Activated CD4-positive, alpha-beta T cell treated with anti-CD3 and anti-CD28 coated beads, Interleukin-2, amount 10 ng/mL, durations not matched to agents 7 days and 5 days (primary cell): ENCODE measurements around the gene GPR137B. TPM values are rescaled to one million over a fixed set of nuclear protein-coding genes. Genes with fewer than 3 reads are reported as not detected.

Experiments
- CTCF ChIA-PET: fragments of 350-600 bp; sonication (Branson Sonifier 250); formaldehyde crosslinking; loops from one replicate; lab custom pipeline; 2021; ENCODE audit warnings: antibody characterized with exemption; lab: Charles Lee
- POLR2A ChIA-PET: fragments of 350-600 bp; sonication (Branson Sonifier 250); formaldehyde crosslinking; loops from one replicate; lab custom pipeline; 2021; ENCODE audit warnings: antibody characterized with exemption; lab: Charles Lee
- DNase-seq: peaks from one replicate; pipeline ENCODE4 v3.0.0-alpha.2; 2020
- H3K27ac Mint-ChIP-seq: one replicate; pipeline ENCODE4 v1.8.0; 2021; ENCODE audit warnings: mild to moderate bottlenecking, moderate library complexity, mixed read lengths
- H3K27me3 Mint-ChIP-seq: one replicate; pipeline ENCODE4 v1.8.0; 2021; ENCODE audit warnings: mixed read lengths
- H3K36me3 Mint-ChIP-seq: one replicate; pipeline ENCODE4 v1.8.0; 2021; ENCODE audit warnings: low read depth, mixed read lengths
- H3K4me1 Mint-ChIP-seq: one replicate; pipeline ENCODE4 v1.8.0; 2021; ENCODE audit warnings: mixed read lengths
- H3K4me3 Mint-ChIP-seq: one replicate; pipeline ENCODE4 v1.8.0; 2021; ENCODE audit warnings: mild to moderate bottlenecking, moderate library complexity, mixed read lengths
- H3K9me3 Mint-ChIP-seq: one replicate; pipeline ENCODE4 v1.8.0; 2021; ENCODE audit warnings: mixed read lengths
- total RNA-seq, 2 experiments: library from RNA; stranded (reverse); gene quantifications; one replicate each; pipeline ENCODE4 v1.2.3, GENCODE V29; 2021

The GPR137B gene
- total RNA-seq, 2 experiments from 2014 or later = 5.0 to 5.8 TPM

- peaks cover 8% of the 10 kb centered on the region for H3K4me1 Mint-ChIP-seq
- CTCF ChIA-PET = interaction anchor here (0.7 to 0.9 kb wide), 3 partner anchors 14 to 533 kb away, joined by 3 to 4 read pairs (median 4); no protein-coding TSS in a partner anchor
- peaks cover 2% of the 10 kb centered on the region for H3K27me3 Mint-ChIP-seq
- no peaks in the 10 kb centered on the region for H3K36me3 Mint-ChIP-seq
- no peak overlapping the region for H3K27ac Mint-ChIP-seq
- POLR2A ChIA-PET = no interaction called here
- DNase-seq = no peak
- H3K9me3 Mint-ChIP-seq = no peaks in the 10 kb centered on the region
- no peak overlapping the region for H3K4me3 Mint-ChIP-seq
These were observed 35.0 kb upstream of the GPR137B start for GRCh38 chr1:236107121-236107907.

DNA sequence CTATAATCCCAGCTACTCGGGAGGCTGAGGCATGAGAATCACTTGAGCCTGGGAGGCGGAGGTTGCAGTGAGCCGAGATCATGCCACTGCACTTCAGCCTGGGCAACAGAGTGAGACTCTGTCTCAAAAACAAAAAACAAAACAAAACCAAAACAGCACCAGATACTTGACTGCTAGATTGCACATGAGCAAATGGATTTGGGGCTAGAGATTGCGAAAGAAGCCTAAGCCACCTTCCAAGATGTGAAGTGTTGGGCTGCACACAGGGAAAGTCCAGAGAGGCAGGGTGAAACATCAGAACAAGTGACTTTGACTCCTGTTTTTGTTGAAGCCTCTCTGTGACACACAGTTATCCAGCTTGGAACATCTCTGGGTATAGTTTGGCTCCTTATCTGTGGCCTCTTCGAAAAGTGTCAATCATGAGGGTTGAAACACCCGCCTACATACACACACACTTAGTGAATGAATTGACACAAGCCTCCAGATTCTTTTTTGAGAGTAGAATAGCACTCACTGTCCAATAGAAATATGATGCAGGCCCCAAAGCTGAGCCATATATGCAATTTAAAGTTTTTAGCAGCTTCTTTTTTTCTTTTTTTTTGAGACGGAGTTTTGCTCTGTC lies 34.2 kb upstream of the GPR137B start:
- no peak overlapping the region for H3K27ac Mint-ChIP-seq
- DNase-seq = no peak
- POLR2A ChIA-PET = no interaction called here
- H3K4me3 Mint-ChIP-seq = no peak overlapping the region
- no peaks in the 10 kb centered on the region for H3K36me3 Mint-ChIP-seq
- H3K9me3 Mint-ChIP-seq = no peaks in the 10 kb centered on the region
- H3K27me3 Mint-ChIP-seq = peaks cover 2% of the 10 kb centered on the region
- H3K4me1 Mint-ChIP-seq = peaks cover 8% of the 10 kb centered on the region
- CTCF ChIA-PET = no interaction called here

- no peak overlapping the region for H3K4me3 Mint-ChIP-seq
- no peak for DNase-seq
- H3K9me3 Mint-ChIP-seq = no peaks in the 10 kb centered on the region
- POLR2A ChIA-PET = no interaction called here
- CTCF ChIA-PET = no interaction called here
- no peak overlapping the region for H3K27ac Mint-ChIP-seq
- peaks cover 2% of the 10 kb centered on the region for H3K27me3 Mint-ChIP-seq
- no peaks in the 10 kb centered on the region for H3K36me3 Mint-ChIP-seq
- H3K4me1 Mint-ChIP-seq = peaks cover 6% of the 10 kb centered on the region
These were observed 32.2 kb upstream of the GPR137B start for GRCh38 chr1:236110137-236110536.

DNA sequence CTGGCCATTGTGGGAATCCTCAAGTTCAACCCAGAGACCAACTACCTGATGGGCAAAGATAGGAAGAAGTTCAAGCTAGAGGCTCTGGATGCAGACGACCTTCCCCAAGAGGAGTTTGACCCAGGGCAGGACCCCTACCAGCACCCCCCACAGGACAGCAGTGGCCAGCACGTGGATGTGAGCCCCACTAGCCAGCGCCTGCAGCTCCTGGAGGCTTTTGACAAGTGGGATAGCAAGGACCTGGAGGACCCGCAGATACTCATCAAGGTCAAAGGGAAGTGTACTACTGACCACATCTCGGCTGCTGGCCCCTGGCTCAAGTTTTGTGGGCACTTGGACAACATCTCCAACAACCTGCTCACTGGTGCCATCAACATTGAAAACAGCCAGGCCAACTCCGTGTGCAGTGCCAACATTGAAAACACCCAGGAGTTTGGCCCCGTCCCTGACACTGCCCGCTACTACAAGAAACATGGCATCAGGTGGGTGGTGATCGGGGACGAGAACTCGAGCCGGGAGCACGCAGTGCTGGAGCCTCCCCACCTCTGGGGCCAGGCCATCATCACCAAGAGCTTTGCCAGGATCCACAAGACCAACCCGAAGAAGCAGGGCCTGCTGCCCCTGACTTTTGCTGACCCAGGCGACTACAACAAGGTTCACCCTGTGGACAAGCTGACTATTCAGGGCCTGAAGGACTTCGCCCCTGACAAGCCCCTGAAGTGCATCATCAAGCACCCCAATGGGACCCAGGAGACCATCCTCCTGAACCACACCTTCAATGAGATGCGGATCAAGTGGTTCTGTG lies 30.6 kb upstream of the GPR137B start:
- Mint-ChIP-seq H3K9me3 (no peaks in the 10 kb centered on the region), H3K4me1 (peaks cover 5% of the 10 kb centered on the region), H3K27ac (no peak overlapping the region), H3K4me3 (no peak overlapping the region), H3K27me3 (peaks cover 2% of the 10 kb centered on the region), H3K36me3 (no peaks in the 10 kb centered on the region)
- no peak for DNase-seq
- POLR2A ChIA-PET = no interaction called here
- CTCF ChIA-PET = no interaction called here

DNA sequence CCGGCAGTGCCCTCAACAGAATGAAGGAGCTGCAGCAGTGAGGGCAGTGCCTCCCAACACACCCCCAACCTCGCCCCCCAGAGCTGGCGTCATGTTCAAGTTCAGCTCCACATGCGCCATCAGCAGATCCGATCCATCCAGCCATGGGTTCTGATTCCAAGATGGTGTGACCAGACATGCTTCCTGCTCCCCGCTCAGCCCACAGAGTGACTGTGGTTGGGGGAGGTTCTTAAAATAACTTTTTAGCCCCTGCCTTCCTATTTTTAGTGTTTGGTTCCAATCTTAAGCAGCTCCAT lies 30.1 kb upstream of the GPR137B start:
- Mint-ChIP-seq H3K27ac (no peak overlapping the region), H3K4me1 (no peaks in the 10 kb centered on the region), H3K9me3 (no peaks in the 10 kb centered on the region), H3K27me3 (peaks cover 2% of the 10 kb centered on the region), H3K36me3 (no peaks in the 10 kb centered on the region), H3K4me3 (no peak overlapping the region)
- CTCF ChIA-PET = no interaction called here
- DNase-seq = no peak
- POLR2A ChIA-PET = no interaction called here

DNA sequence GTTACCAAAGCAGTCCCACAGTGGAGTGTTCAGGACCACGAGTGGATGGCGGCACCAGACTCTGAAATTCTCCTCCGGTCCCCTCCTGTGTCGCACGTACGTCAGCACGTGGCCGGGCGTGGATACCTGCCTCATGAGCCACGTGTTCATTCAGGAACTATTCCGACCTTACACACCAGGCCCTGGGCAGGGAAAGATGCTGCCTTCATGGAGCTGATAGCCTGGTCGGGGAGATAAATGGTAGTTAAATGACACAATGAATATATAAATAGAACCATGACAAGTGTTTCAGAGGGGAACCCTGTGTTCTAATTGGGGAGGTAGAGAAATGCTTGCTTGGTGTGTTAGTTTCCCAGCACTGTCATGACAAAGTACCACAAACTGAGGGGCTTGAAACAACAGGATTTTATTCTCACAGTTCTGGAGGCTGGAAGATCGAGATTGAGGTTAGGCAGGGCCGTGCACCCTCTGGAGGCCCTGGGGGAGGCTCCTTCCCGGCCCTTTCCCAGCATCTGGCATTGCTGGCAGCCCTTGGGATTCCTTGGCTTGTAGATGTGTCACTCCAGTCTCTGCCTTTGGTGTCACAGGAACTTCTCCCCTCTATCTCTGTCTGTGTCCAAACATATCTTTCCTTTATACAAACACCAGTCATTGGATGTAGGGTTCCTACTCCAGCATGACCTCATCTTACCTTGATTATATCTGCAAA lies 28.9 kb upstream of the GPR137B start:
- no peak overlapping the region for H3K27ac Mint-ChIP-seq
- POLR2A ChIA-PET = no interaction called here
- no peaks in the 10 kb centered on the region for H3K9me3 Mint-ChIP-seq
- peaks cover 2% of the 10 kb centered on the region for H3K27me3 Mint-ChIP-seq
- no peak overlapping the region for H3K4me3 Mint-ChIP-seq
- no peaks in the 10 kb centered on the region for H3K4me1 Mint-ChIP-seq
- H3K36me3 Mint-ChIP-seq = no peaks in the 10 kb centered on the region
- CTCF ChIA-PET = no interaction called here
- no peak for DNase-seq

DNA sequence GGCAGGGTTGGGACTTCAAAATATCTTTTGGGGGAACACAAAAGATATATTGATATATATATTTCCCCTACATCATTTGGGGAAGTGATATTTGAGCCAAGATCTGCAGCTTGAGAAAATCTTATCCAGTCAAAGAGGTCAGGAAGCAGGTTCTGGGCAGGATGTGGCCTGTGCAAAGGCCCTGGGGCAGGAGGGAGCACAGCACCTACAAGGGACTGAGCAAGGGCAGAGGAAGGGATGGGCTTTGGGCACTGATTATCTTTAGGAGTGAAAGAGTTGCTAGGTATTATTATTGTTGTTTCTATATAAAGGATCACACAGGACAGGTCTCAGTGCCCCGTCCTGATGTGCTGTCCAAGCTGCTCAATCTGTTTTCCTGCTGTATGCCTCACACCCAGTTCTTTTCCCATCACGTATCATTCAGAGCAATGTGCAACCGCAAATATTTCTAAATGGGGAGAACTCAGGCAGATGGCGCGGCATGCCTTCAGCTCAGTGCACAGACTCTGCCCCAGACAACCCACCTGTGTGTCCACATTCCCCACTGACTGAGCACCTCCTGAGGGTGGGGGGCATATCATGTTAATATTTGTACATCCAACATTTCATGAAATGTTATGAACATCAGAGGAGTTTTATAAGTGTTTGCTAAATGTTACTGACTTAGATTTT lies 28.1 kb upstream of the GPR137B start:
- POLR2A ChIA-PET = no interaction called here
- Mint-ChIP-seq H3K4me1 (no peaks in the 10 kb centered on the region), H3K27ac (no peak overlapping the region), H3K27me3 (peaks cover 2% of the 10 kb centered on the region), H3K4me3 (no peak overlapping the region), H3K36me3 (no peaks in the 10 kb centered on the region), H3K9me3 (no peaks in the 10 kb centered on the region)
- no peak for DNase-seq
- CTCF ChIA-PET = no interaction called here

DNA sequence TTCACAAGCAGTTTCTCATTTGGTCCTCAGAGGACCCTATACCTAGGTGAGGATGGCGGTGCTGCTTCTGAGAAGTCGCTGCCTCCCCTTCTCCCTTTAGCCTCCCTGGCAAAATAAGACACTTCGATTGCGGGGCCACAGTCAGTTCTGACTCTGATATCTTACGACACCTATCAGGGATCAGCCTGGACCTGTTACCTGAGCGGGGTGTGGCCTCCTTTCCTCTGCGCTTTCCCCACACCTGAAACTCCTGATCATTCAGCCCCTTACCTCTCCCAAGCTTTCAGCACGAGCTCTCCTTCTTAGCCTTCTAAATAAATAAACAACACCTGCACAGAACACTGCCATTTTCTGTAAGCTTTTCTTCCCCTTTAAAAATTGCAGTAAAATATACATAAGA lies 24.6 kb upstream of the GPR137B start:
- POLR2A ChIA-PET = no interaction called here
- peaks cover 29% of the 10 kb centered on the region for H3K4me1 Mint-ChIP-seq
- no peak overlapping the region for H3K4me3 Mint-ChIP-seq
- CTCF ChIA-PET = interaction anchor here (0.6 to 0.7 kb wide), 3 partner anchors 274 to 1935 kb away, joined by 3 to 4 read pairs (median 4); no protein-coding TSS in a partner anchor
- H3K36me3 Mint-ChIP-seq = no peaks in the 10 kb centered on the region
- peaks cover 2% of the 10 kb centered on the region for H3K27me3 Mint-ChIP-seq
- DNase-seq = no peak
- H3K27ac Mint-ChIP-seq = no peak overlapping the region
- H3K9me3 Mint-ChIP-seq = no peaks in the 10 kb centered on the region

GRCh38 chr1:236119943-236120484 lies 22.3 kb upstream of the GPR137B start:
- Mint-ChIP-seq H3K4me1 (peaks cover 29% of the 10 kb centered on the region), H3K36me3 (no peaks in the 10 kb centered on the region), H3K27ac (peak overlapping the region; percentile 91), H3K4me3 (no peak overlapping the region), H3K27me3 (no peaks in the 10 kb centered on the region), H3K9me3 (no peaks in the 10 kb centered on the region)
- ChIA-PET CTCF (no interaction called here), POLR2A (no interaction called here)
- DNase-seq = no peak

DNA sequence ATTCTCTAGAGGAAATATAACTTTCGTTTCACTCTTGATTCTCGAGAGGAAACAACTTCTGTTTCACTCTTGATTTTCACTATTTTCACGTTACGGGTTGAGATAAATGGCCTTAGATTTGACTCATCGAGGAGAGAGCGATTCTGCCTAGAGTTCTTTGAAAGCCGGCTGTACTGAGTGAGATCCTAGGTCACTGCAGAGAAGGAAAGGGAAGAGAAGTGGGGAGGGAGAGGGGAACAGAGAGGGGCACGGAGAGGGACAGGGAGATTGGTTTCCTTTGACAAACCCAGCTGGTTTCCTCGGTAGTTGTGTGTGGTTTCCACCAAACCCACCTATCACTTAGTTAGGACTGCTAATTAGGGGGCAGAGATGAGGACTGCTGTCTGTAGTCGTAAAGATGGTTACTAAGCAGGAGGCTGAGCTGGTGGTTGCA lies 21.6 kb upstream of the GPR137B start:
- no peak for DNase-seq
- Mint-ChIP-seq H3K4me1 (peaks cover 29% of the 10 kb centered on the region), H3K9me3 (no peaks in the 10 kb centered on the region), H3K4me3 (peak overlapping the region; percentile 65), H3K27ac (peak overlapping the region; percentile 91), H3K36me3 (no peaks in the 10 kb centered on the region), H3K27me3 (no peaks in the 10 kb centered on the region)
- POLR2A ChIA-PET = no interaction called here
- CTCF ChIA-PET = interaction anchor here (0.5 to 1.0 kb wide), 3 partner anchors 12 to 332 kb away, joined by 3 to 5 read pairs (median 3); no protein-coding TSS in a partner anchor

- Mint-ChIP-seq H3K27ac (peak overlapping the region; percentile 1), H3K4me3 (no peak overlapping the region), H3K27me3 (no peaks in the 10 kb centered on the region), H3K9me3 (no peaks in the 10 kb centered on the region), H3K4me1 (peaks cover 29% of the 10 kb centered on the region), H3K36me3 (no peaks in the 10 kb centered on the region)
- POLR2A ChIA-PET = no interaction called here
- no peak for DNase-seq
- CTCF ChIA-PET = interaction anchor here (0.6 kb wide), 1 partner anchor 15 kb away, joined by 4 read pairs; no protein-coding TSS in a partner anchor
These were observed 20.2 kb upstream of the GPR137B start for GRCh38 chr1:236122176-236122575.

DNA sequence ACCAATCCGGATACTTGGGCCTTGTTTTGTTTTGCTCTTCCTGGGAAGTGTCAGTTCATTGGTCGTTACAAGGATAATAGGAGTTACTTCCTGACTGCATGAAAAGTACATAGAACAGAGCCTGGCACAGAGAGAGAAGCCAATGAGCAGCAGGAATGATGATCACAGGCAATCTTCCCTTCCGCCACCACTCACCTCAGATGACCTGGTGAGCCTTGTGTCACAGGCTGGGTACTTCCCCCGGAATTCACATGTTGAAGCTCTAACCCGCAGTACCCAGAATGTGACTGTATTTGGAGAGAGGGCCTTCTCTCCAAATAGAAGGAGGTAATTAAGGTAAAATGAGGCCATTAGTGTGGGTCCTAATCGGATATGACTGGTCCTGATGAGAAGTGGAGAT lies 18.8 kb upstream of the GPR137B start:
- Mint-ChIP-seq H3K9me3 (no peaks in the 10 kb centered on the region), H3K4me1 (peaks cover 29% of the 10 kb centered on the region), H3K36me3 (no peaks in the 10 kb centered on the region), H3K27me3 (peaks cover 2% of the 10 kb centered on the region), H3K27ac (no peak overlapping the region), H3K4me3 (no peak overlapping the region)
- ChIA-PET CTCF (interaction anchor here (0.5 to 1.4 kb wide), 2 partner anchors 11 to 573 kb away, joined by 3 to 4 read pairs; no protein-coding TSS in a partner anchor), POLR2A (no interaction called here)
- no peak for DNase-seq
